HepG2 (cell line): ENCODE measurements around the gene ARHGEF4. TPM values are rescaled to one million over a fixed set of nuclear protein-coding genes. Genes with fewer than 3 reads are reported as not detected.

Source experiments
- ARNT2 ChIP-seq: sonication (generic); formaldehyde crosslinking; IDR thresholded peaks from 2 replicates; pipeline ENCODE4 v1.8.0; 2022; ENCODE audit warnings: mild to moderate bottlenecking, low read depth, missing genetic modification reagents, moderate library complexity
- EED ChIP-seq: sonication (generic); formaldehyde crosslinking; IDR thresholded peaks from 2 replicates; pipeline ENCODE4 v1.5.0; 2020; ENCODE audit warnings: mild to moderate bottlenecking, missing genetic modification reagents
- FOXK1 ChIP-seq: sonication (generic); formaldehyde crosslinking; IDR thresholded peaks from 2 replicates; pipeline ENCODE4 v1.4.0; 2020; ENCODE audit warnings: low read depth, missing genetic modification reagents, borderline replicate concordance
- PRDM10 ChIP-seq: sonication (generic); formaldehyde crosslinking; IDR thresholded peaks from 2 replicates; pipeline ENCODE4 v1.4.0; 2020; ENCODE audit warnings: low read depth, missing genetic modification reagents
- PREB ChIP-seq: sonication (generic); formaldehyde crosslinking; IDR thresholded peaks from 2 replicates; pipeline ENCODE4 v1.4.0; 2020; ENCODE audit warnings: missing genetic modification reagents
- RARA ChIP-seq: IDR thresholded peaks from 2 replicates; pipeline ENCODE4 v1.6.1; 2016; ENCODE audit warnings: missing genetic modification reagents, missing compliant biosample characterization
- RFX1 ChIP-seq: fragments of 450-650 bp; IDR thresholded peaks from 2 replicates; pipeline ENCODE4 v1.6.1; 2017
- STAG1 ChIP-seq: sonication (generic); formaldehyde crosslinking; IDR thresholded peaks from 2 replicates; pipeline ENCODE4 v1.4.0; 2020; ENCODE audit warnings: missing genetic modification reagents
- WIZ ChIP-seq: sonication (generic); formaldehyde crosslinking; IDR thresholded peaks from 2 replicates; pipeline ENCODE4 v1.5.1; 2020; ENCODE audit warnings: mild to moderate bottlenecking, missing genetic modification reagents
- ZBTB8A ChIP-seq: sonication (generic); formaldehyde crosslinking; IDR thresholded peaks from 2 replicates; pipeline ENCODE4 v1.4.0; 2020; ENCODE audit warnings: mild to moderate bottlenecking, low read depth, missing genetic modification reagents, borderline replicate concordance
- ZKSCAN5 ChIP-seq: sonication (generic); formaldehyde crosslinking; IDR thresholded peaks from 2 replicates; pipeline ENCODE4 v1.5.1; 2020; ENCODE audit warnings: mild to moderate bottlenecking, missing genetic modification reagents
- ZKSCAN8 ChIP-seq: IDR thresholded peaks from 2 replicates; pipeline ENCODE4 v1.6.1; 2016; ENCODE audit warnings: borderline replicate concordance, missing genetic modification reagents, missing compliant biosample characterization
- ZNF138 ChIP-seq: sonication (generic); formaldehyde crosslinking; IDR thresholded peaks from 2 replicates; pipeline ENCODE4 v1.5.0; 2020; ENCODE audit warnings: mild to moderate bottlenecking, low read depth, missing genetic modification reagents
- ZNF333 ChIP-seq: sonication (generic); formaldehyde crosslinking; IDR thresholded peaks from 2 replicates; pipeline ENCODE4 v1.4.0; 2020; ENCODE audit warnings: mild to moderate bottlenecking, missing genetic modification reagents, borderline replicate concordance
- ZNF335 ChIP-seq: sonication (generic); formaldehyde crosslinking; IDR thresholded peaks from 2 replicates; pipeline ENCODE4 v1.4.0; 2020; ENCODE audit warnings: missing genetic modification reagents
- ZNF496 ChIP-seq: sonication (generic); formaldehyde crosslinking; IDR thresholded peaks from 2 replicates; pipeline ENCODE4 v1.8.1; 2023; ENCODE audit warnings: mild to moderate bottlenecking, moderate library complexity, missing genetic modification reagents; ENCODE audit not compliant: insufficient replicate concordance
- ZNF562 ChIP-seq: sonication (generic); formaldehyde crosslinking; IDR thresholded peaks from 2 replicates; pipeline ENCODE4 v1.8.0; 2022; ENCODE audit warnings: missing genetic modification reagents, borderline replicate concordance
- ZNF678 ChIP-seq: sonication (generic); formaldehyde crosslinking; IDR thresholded peaks from 2 replicates; pipeline ENCODE4 v1.4.0; 2020; ENCODE audit warnings: mild to moderate bottlenecking, missing genetic modification reagents
- ZNF777 ChIP-seq: sonication (generic); formaldehyde crosslinking; IDR thresholded peaks from 2 replicates; pipeline ENCODE4 v1.4.0; 2020; ENCODE audit warnings: missing genetic modification reagents
- polyA plus RNA-seq, 8 experiments: library from polyadenylated mRNA; depleted of rRNA in 3 of 8; stranded (reverse) in 7 of 8; unstranded in 1 of 8; fragments of >200 nt; fragmentation: Illumina TruSeq in 4 of 8; extraction: Trizol in 4 of 8; gene quantifications; 2 replicates each; pipeline versions ENCODE4 v1.2.1 to v1.2.3, GENCODE V29; 2011 to 2016; ENCODE audit warnings: low read depth in 4 of 8, missing spikeins in 1 of 8, mixed read lengths in 1 of 8; ENCODE audit not compliant: insufficient read depth in 1 of 8
- total RNA-seq, 5 experiments: library from RNA; depleted of rRNA; stranded (reverse); fragments of >200 nt; fragmentation: Illumina TruSeq; extraction: Trizol; gene quantifications; 2 replicates each; pipeline ENCODE4 v1.2.3, GENCODE V29; 2016; ENCODE audit warnings: low read depth in 1 of 5
- TF ChIP-seq, protein P1 (sequence below): sonication (generic); formaldehyde crosslinking; conservative IDR thresholded peaks from 2 replicates; pipeline ENCODE4 v1.5.0; 2020; ENCODE audit warnings: missing genetic modification reagents
- TF ChIP-seq, protein P2 (sequence below): sonication (generic); formaldehyde crosslinking; IDR thresholded peaks from 2 replicates; pipeline ENCODE4 v1.5.0; 2020; ENCODE audit warnings: missing genetic modification reagents

Gene ARHGEF4
- total and polyA plus RNA-seq, 2 of the 13 experiments (the other 11 are each of a cell fraction or from before 2014, with no cell fraction given): 0.11 to 0.13 TPM

GRCh38 chr2:131093006-131093695 lies 256.4 kb downstream of the ARHGEF4 start, which contains the start of gene FAM168B (continued):
- TF ChIP-seq PRDM10 (CRISPR knock-in tag): no peak
- no peak; the same call in 1 of the 2 replicates for TF ChIP-seq PREB (CRISPR knock-in tag)
- TF ChIP-seq, protein P1, sequence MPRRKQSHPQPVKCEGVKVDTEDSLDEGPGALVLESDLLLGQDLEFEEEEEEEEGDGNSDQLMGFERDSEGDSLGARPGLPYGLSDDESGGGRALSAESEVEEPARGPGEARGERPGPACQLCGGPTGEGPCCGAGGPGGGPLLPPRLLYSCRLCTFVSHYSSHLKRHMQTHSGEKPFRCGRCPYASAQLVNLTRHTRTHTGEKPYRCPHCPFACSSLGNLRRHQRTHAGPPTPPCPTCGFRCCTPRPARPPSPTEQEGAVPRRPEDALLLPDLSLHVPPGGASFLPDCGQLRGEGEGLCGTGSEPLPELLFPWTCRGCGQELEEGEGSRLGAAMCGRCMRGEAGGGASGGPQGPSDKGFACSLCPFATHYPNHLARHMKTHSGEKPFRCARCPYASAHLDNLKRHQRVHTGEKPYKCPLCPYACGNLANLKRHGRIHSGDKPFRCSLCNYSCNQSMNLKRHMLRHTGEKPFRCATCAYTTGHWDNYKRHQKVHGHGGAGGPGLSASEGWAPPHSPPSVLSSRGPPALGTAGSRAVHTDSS: peak; percentile 48; the same call in 1 of the 2 replicates
- TF ChIP-seq ZBTB8A (CRISPR knock-in tag): no peak
- TF ChIP-seq, protein P2, sequence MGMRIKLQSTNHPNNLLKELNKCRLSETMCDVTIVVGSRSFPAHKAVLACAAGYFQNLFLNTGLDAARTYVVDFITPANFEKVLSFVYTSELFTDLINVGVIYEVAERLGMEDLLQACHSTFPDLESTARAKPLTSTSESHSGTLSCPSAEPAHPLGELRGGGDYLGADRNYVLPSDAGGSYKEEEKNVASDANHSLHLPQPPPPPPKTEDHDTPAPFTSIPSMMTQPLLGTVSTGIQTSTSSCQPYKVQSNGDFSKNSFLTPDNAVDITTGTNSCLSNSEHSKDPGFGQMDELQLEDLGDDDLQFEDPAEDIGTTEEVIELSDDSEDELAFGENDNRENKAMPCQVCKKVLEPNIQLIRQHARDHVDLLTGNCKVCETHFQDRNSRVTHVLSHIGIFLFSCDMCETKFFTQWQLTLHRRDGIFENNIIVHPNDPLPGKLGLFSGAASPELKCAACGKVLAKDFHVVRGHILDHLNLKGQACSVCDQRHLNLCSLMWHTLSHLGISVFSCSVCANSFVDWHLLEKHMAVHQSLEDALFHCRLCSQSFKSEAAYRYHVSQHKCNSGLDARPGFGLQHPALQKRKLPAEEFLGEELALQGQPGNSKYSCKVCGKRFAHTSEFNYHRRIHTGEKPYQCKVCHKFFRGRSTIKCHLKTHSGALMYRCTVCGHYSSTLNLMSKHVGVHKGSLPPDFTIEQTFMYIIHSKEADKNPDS (CRISPR knock-in tag): no peak
- TF ChIP-seq RFX1: 0 out of 2 replicates have a peak, but pooled peaks have one; percentile 6
- TF ChIP-seq RARA (CRISPR knock-in tag): peak; percentile 7
- peak; percentile 47; the same call in 1 of the 2 replicates for TF ChIP-seq ZNF777 (CRISPR knock-in tag)
- no peak for TF ChIP-seq ZKSCAN8 (CRISPR knock-in tag)
- no peak; the same call in 1 of the 2 replicates for TF ChIP-seq WIZ (CRISPR knock-in tag)
- TF ChIP-seq ZNF496 (CRISPR knock-in tag): no peak
- no peak for TF ChIP-seq ZNF333 (CRISPR knock-in tag)
- no peak for TF ChIP-seq ZNF562 (CRISPR knock-in tag)
- no peak for TF ChIP-seq EED (CRISPR knock-in tag)
- TF ChIP-seq ZKSCAN5 (CRISPR knock-in tag): no peak
- 0 out of 2 replicates have a peak, but pooled peaks have one; percentile 1 for TF ChIP-seq STAG1 (CRISPR knock-in tag)
- no peak for TF ChIP-seq ZNF335 (CRISPR knock-in tag)
- no peak for TF ChIP-seq FOXK1 (CRISPR knock-in tag)
- TF ChIP-seq ZNF678 (CRISPR knock-in tag): no peak
- peak; percentile 91 for TF ChIP-seq ZNF138 (CRISPR knock-in tag)
- TF ChIP-seq ARNT2: peak; percentile 93
